Nucleus accumbens (tissue), 56 donors: Measurements from ENCODE around the gene GIT1.
A peak's percentile ranks its signal among the peaks of the same experiment; 100 is the strongest.

Source experiments
- DNase-seq, 56 donors: peaks; one replicate each; lab custom pipeline; 2025; lab: John Stamatoyannopoulos, UW

Gene GIT1

GRCh38 chr17:29546830-29547229 is 42.6 kb downstream of the GIT1 start:
- DNase-seq: no peak

- DNase-seq: no peak
Measured at GRCh38 chr17:29546085-29546484, 43.4 kb downstream of the GIT1 start.

GRCh38 chr17:29544066-29544465 is 45.4 kb downstream of the GIT1 start:
- DNase-seq: no peak

- peak in 9 of 56 donors; percentile 1 to 33 (median 3) for DNase-seq
Measured at GRCh38 chr17:29533976-29534375, 55.5 kb downstream of the GIT1 start.

- no peak for DNase-seq
Measured at GRCh38 chr17:29526322-29526721, 63.1 kb downstream of the GIT1 start.

- DNase-seq: no peak
Measured at GRCh38 chr17:29524692-29525091, 64.8 kb downstream of the GIT1 start.
